ENCODE data around the gene RAI1.
"Not testable (repeated sequence)": the region's sequence is repeated elsewhere in the genome, so short reads cannot be mapped to it uniquely, and the experiment has no call there.

Gene RAI1, protein sequence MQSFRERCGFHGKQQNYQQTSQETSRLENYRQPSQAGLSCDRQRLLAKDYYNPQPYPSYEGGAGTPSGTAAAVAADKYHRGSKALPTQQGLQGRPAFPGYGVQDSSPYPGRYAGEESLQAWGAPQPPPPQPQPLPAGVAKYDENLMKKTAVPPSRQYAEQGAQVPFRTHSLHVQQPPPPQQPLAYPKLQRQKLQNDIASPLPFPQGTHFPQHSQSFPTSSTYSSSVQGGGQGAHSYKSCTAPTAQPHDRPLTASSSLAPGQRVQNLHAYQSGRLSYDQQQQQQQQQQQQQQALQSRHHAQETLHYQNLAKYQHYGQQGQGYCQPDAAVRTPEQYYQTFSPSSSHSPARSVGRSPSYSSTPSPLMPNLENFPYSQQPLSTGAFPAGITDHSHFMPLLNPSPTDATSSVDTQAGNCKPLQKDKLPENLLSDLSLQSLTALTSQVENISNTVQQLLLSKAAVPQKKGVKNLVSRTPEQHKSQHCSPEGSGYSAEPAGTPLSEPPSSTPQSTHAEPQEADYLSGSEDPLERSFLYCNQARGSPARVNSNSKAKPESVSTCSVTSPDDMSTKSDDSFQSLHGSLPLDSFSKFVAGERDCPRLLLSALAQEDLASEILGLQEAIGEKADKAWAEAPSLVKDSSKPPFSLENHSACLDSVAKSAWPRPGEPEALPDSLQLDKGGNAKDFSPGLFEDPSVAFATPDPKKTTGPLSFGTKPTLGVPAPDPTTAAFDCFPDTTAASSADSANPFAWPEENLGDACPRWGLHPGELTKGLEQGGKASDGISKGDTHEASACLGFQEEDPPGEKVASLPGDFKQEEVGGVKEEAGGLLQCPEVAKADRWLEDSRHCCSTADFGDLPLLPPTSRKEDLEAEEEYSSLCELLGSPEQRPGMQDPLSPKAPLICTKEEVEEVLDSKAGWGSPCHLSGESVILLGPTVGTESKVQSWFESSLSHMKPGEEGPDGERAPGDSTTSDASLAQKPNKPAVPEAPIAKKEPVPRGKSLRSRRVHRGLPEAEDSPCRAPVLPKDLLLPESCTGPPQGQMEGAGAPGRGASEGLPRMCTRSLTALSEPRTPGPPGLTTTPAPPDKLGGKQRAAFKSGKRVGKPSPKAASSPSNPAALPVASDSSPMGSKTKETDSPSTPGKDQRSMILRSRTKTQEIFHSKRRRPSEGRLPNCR (N-terminal part only)

DNA sequence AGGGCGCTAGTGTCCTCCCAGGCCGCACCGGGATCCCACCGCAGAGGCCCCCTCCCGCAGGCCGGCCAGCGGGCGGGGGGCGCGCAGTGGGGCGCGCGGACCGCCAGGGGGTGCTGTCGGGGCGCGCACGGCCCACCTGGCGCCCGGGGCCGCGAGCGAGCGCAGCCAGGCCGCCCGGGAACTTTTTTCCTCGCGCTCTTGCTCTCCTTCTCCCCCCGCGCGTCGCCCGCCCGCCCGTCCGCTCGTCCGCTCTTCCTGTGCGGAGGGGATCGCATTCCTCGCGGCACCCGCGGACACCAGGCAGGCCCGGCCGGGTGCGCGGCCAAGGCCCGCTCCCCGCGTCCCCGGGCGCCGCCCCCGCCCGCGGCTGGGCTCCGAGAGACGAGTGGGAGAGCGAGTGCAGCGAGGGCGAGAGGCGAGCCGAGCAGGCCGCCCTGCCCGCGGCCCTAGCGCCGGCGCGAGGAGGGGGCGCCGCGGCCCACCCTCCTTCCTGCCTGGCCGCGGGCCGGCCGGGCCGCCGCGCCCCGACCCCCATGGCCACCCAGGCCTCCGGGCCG is at the start of gene RAI1:
Gene RAI1, plus strand, starts transcription at position 272 of the 557 bp plus-strand sequence. CDS start 111,491 bp downstream, outside the sequence.
- no peak for DNase-seq (ENCODE audit: low read depth)

DNA sequence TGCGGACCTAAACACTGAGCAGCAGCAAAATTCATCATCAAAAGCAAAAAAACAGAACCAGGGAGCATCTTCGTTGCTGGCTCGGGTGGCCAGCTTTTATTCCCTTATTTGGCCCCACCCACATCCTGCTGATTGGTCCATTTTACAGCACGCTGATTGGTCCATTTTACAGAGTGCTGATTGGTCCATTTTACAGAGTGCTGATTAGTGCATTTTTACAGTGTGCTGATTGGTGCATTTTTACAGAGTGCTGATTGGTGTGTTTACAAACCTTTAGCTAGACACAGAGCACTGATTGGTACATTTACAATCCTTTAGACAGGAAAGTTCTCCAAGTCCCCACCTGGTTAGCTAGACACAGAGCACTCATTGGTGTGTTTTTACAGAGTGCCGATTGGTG is 48.6 kb upstream of the RAI1 start:
- DNase-seq (ENCODE audit: low read depth), result not testable (repeated sequence)

DNA sequence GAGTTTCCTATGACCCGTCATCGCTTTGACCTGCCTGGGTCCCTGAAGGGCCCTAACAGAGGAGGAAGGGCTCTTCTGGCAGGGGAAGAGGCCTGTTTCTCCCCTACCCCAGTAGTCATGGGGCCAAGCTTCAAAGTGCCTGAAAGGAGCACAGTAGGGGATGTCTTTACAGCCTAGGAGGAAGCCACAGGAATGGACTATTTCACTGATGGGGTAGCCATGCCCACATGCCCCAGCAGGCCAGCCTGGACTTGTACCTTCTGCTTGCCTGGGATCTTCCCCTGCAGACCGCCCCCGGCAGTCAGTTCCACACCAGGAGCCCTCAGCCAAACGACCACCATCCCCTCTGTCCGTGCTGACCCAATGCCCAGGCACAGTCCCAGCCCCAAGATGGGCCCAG is 47.9 kb upstream of the RAI1 start:
- DNase-seq (ENCODE audit: low read depth), result no peak

DNA sequence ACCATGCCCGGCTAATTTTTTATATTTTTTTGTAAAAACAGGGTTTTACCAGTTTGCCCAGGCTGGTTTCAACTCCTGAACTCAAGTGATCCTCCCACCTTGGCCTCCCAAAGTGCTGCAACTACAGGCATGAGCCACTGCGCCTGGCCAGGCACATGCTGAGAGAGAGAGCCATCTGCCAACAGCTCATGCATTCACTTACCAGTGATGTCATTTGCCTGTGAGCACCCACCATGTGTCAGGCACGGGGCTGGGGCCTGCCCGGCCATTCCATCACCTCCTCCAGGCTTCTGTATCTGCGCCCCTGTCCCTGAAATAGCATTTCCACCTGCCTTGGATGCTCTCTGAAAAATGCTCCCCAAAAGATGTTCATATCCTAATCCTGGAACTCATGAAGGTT is 46.1 kb upstream of the RAI1 start:
- DNase-seq (ENCODE audit: low read depth), result no peak

DNA sequence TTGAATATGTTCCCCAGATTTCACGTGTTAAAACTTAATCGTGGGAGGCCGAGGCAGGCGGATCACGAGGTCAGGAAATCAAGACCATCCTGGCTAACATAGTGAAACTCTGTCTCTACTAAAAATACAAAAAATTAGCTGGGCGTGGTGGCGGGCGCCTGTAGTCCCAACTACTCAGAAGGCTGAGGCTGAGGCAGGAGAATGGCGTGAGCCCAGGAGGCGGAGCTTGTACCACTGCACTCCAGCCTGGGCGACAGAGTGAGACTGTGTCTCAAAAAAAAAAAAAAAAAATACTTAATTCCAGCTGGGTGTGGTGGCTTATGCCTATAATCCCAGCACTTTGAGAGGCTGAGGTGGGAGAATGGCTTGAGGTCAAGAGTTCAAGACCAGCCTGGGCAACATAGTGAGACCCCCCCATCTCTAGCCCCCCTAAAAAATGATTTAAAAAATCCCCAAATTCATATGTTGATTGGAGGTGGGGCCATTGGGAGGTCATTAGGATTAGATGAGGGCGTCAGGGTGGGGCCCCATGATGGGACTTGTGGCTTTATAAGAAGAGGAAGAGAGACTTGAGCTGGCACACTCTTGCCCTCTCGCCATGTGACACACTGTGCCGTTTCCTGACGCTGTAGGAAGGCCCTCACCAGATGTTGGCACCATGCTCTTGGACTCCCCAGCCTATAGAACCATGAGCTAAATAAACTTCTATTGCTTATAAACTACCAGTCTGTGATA is 45.6 kb upstream of the RAI1 start:
- DNase-seq (ENCODE audit: low read depth), result not testable (repeated sequence)

DNA sequence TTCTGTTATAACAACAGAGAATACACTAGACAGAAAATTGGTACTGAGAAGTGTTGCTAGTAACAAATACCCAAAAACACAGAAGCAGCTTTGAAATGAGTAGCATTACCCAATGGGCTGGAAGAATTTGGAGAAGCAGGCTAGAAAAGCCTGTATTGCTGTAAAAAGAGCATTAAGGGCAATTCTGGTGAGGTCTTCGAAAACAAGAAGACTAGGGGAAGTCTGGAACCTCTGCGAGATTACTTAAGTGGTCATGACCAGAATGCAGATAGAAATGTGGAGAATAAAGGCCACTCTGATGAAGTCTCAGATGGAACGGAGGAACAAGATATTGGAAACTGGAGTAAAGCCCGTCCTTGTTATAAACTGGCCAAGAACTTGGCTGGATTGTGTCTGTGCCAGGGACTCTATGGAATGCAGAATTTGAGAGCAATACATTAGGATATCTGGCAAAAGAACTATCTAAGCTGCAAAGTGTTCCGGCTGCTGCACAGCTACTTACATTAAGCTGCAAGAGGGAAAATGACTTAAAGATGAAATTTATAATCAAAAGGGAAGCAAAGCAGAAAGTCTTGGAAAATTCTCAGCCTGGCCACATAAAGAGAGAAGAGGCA is 44.9 kb upstream of the RAI1 start:
- no peak for DNase-seq (ENCODE audit: low read depth)

DNA sequence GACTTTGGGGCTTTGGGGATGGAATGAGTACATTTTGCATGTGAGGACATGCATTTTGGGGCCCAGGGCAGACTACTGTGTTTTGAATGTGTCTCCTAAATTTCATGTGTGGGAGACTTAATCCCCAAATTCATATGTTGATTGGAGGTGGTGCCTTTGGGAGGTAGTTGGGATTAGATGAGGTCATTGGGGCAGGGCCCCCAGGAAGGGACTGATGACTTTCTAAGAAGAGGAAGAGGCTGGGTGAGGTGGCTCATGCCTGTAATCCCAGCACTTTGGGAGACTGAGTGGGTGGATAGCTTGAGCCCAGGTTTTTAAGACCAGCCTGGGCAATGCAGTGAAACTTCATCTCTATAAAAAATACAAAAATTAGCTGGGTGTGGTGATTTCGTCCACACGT is 42.8 kb upstream of the RAI1 start:
- no peak for DNase-seq (ENCODE audit: low read depth)

DNA sequence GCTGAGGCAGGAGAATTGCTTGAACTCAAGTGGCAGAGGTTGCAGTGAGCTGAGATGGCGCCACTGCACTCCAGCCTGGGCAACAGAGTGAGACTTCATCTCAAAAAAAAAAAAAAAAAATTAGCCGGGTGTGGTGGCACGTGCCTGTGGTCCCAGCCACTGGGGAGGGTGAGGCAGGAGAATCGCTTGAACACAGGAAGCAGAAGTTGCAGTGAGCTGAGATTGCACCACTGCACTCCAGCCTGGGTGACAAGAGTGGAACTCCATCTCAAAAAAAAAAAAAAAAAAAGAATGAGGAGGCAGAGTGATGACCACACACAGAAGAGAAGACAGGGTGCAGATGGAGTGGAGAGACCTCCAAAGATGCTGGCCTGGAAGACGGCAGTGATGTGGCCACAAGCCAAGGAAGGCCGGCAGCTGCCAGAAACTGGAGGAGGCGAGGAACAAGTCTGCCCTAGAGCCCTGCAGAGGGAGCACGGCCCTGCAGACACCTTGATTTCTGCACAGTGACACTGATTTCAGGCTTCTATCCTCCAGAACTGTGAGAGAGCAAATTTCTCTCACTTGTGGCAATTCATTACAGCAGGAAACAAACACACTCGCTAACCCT is 41.5 kb upstream of the RAI1 start:
- DNase-seq (ENCODE audit: low read depth), result not testable (repeated sequence)

DNA sequence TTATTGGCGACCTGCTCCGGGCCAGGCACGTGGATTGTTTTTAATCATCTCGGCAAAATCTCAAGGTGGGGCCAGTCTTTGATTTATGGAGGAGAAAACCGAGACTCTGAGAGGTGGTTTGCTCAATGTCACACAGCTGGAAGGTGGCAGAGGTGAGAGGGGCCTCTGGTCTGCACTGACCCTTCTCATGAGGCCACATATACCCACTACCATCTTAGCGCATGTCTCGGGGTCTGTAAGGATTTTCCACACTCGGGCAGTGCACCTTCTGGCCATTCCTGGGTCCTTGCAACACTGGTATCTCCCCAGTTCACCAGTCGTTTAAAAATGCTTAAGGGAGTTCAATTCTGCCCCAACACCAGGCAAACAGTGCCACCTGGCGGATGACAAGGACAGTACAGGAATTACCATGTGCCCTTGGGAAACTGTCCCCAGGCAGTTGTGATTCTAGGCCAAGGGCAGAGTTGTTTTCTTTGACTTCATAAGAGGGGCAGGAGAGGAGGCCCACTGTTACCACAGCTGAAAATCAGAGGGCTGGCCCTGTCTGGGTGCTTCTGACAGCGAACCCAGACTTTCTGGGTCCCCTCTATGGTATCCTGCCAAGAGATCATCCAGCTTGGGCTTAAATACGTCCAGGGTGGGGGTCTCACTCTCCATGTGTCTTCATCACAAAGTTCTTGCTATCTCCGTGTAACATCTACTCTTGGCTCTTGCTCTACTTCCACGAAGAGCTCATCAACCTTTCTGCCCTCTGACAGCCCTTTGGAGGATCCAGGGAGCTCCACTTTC is 39.4 kb upstream of the RAI1 start:
- peak; percentile 38 for DNase-seq (ENCODE audit: low read depth)

DNA sequence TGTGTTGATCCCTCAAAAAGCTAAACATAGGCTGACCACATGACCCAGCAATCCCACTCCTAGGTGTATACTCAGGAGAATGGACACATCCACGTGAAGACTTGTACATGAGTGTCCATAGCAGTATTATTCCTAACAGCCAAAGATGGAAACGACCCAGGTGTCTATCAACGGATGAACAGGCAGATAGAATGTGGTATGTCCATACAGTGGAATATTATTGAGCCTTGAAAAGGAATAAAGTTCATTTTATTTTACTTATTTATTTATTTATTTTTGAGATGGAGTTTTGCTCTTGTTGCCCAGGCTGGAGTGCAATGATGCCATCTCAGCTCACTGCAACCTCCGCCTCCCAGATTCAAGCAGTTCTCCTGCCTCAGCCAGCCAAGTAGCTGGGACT is 36.1 kb upstream of the RAI1 start:
- DNase-seq (ENCODE audit: low read depth), result not testable (repeated sequence)

DNA sequence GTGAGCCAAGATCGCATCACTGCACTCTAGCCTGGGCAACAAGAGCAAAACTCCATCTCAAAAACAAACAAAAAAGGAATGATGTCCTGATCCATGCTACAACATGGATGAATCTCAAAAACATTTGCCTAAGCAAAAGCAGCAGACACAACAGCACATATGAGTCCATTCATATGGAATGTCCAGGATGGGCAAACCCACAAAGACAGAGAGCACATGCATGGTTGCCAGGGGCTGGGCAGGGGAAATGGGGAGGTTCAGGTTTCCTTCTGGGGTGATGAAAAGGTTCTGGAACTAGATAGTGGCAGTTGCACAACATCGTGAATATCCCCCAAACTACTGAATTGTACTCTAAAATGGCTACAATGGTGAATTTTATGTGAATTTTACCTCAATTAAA is 35.3 kb upstream of the RAI1 start:
- no peak for DNase-seq (ENCODE audit: low read depth)

DNA sequence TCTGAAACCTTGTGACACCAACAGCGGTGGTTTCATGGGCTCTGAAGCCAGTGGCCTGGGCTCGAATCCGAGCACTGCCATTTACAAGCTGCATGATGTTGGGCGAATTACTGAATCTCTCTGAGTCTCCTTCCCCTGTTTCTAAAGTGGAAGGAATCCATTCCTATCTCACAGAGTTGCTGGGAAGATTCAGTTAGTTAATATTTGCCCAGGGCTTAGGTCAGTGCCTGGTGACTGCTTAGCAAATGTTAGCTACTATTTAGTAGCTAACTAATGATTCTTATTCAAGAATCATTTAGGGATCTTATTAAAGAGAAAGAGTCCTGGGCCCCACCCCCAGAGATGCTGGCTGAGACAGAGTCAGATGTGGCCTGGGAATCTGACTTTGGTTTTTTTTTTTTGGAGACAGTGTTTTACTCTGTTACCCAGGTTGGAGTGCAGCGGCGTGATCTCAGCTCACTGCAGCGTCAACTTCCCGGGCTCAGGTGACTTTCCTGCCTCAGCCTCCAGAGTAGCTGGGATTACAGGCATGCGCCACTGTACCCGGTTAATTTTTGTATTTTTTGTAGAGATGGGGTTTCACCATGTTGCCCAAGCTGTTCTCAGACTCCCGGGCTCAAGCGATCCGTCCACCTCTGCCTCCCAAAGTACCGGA is 33.6 kb upstream of the RAI1 start:
- no peak for DNase-seq (ENCODE audit: low read depth)

DNA sequence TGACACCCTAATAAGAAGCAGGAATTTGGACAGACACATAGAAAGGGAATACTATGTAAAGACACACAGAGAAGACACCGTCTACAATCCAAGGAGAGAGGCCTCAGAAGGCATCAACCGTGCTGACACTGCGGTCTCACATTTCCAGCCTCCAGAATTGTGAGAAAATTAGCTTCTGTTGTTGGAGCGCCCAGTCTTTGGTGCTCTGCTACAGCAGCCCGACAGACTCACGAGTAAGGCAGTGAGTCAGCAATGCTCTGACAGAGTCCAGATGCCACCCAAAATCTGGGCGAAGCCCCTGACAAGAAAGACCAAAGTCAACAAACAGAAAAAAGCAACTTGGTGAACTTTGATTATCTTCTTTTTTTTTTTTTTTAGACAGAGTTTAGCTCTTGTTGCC is 32.5 kb upstream of the RAI1 start:
- DNase-seq (ENCODE audit: low read depth), result no peak

DNA sequence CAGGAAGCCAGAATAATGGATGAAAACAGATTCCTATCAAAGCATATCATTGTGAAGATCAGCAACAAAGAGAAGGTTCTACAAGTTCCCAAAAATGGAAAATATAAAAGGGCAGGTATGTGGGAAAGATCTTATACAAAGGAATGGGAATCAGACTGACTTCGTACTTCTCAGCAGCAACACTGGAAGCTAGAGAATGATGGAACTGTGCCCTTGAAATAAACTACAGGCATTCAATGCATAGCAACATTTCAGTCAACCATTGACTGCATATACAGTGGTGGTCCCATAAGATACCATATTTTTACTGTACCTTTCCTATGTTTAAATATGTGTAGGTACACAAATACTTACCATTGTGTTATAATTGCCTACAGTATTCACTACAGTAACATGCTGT is 30.3 kb upstream of the RAI1 start:
- DNase-seq (ENCODE audit: low read depth), result no peak

DNA sequence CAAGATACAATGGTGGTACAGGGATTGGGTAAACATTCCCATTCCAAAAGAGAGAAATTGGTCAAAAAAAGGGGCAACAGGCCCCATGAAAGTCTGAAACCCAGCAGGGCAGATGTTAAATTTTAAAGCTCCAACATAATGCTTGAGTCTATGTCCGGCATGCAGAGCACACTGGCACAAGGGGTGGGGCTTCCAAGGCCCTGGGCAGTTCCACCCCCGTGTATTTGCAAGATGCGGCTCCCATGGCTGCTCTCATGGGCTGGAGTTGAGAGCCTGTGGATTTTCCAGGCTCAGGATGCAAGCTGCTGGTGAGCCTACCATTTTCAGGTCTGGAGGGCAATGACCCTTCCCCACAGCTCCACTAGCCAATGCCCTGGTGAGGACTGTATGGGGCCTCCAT is 27.9 kb upstream of the RAI1 start:
- no peak for DNase-seq (ENCODE audit: low read depth)

DNA sequence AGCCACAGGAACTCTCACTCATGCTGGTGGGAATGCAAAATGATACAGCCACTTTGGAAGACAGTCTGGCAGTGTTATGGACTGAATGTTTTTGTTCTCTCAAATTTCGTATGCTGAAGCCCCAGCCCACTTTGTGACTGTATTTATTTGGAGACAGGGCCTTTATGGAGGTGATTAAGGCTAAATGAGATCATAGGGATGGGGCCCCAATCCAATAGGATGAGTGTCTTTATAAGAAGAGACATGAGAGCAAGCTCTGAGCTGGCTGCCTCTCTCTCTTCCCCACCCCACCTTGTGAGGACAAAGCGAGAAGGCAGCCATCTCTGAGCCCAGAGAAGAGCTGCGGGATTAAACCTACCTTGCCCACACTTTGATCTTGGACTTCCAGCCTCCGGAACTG is 21.9 kb upstream of the RAI1 start:
- DNase-seq (ENCODE audit: low read depth), result no peak

DNA sequence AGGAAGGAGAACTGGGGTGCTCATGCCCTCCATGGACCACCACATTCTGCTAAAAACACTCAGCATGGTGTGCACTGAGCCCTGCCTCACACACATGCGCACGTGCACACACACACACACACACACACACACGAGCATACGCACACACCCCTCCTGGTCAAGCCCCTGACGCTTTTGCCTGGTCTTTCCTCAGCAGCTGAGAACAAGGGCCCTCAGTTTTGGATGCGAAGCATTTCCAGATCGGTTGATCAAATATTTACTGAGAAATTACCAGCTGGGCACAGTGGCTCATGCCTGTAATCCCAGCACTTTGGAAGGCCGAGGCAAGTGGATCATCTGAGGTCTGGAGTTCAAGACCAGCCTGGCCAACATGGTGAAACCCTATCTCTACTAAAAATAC is 20.1 kb upstream of the RAI1 start:
- no peak for DNase-seq (ENCODE audit: low read depth)

DNA sequence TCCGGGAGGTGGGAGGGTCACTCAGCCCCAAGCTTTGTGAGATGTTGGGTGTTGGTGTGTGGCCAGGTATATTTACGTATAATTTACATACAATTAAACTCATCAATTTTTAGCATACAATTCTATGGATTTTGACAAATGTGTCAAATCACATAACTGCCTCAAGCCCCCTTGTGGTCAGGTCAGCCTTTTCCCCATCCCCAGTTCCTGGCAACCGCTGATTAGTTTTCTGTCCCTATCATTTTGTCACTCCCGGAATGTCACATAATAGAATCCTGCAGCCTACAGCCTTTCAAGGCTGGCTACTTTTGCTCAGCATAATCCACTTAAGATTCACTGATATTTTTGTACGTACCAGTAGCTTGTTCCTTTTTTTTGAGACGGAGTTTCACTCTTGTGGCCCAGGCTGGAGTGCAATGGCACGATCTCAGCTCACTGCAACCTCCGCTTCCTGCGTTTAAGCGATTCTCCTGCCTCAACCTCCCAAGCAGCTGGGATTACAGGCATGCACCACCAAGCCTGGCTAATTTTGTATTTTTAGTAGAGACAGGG is 19.3 kb upstream of the RAI1 start:
- no peak for DNase-seq (ENCODE audit: low read depth)

Measured in non-pigmented ciliary epithelial cell (primary cell).